GM21528 (cell line): Measurements from ENCODE around the gene ASB4.
"Not testable (repeated sequence)": the region's sequence is repeated elsewhere in the genome, so short reads cannot be mapped to it uniquely, and the experiment has no call there.

Experiments
- ATAC-seq: cut with Tn5 transposase; IDR thresholded peaks from one replicate; pipeline ENCODE4 v1.9.1; 2021; ENCODE audit warnings: mild to moderate bottlenecking, moderate library complexity; ENCODE audit not compliant: unreplicated experiment, low FRiP score

Gene ASB4, protein sequence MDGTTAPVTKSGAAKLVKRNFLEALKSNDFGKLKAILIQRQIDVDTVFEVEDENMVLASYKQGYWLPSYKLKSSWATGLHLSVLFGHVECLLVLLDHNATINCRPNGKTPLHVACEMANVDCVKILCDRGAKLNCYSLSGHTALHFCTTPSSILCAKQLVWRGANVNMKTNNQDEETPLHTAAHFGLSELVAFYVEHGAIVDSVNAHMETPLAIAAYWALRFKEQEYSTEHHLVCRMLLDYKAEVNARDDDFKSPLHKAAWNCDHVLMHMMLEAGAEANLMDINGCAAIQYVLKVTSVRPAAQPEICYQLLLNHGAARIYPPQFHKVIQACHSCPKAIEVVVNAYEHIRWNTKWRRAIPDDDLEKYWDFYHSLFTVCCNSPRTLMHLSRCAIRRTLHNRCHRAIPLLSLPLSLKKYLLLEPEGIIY

DNA sequence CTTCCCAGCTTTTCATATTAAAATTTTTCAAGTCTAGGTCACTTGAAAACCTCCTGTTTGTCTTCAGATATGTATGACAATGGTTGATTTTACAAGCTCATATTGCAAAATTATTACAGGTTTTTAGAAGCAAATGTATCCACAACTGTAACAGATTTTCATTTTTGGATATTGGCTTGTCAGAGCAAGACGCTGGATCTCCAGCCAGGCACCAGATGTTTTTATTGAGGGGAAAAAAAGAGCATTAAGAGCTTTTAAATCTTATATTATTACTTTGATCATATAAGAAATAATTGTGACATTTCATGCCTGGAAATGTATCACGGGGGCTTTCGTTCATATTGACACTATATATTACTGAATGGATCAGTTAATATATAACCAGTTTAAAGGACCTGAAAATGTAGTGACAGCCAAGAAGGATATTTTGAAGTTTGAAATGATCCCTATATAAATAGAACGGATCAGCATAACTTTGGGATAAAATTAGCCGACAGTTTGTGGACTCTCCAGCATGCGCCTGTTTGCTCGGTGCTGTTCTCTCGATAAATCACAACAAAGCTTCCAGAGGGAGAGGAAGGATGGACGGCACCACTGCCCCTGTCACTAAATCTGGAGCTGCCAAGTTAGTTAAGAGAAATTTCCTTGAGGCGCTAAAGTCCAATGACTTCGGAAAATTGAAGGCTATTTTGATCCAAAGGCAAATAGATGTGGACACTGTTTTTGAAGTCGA, at the start of gene ASB4:
ASB4 (plus strand) TSS at position 553 of the 733 bp plus-strand sequence; CDS start at position 582, 29 bp downstream.
- ATAC-seq, result no peak

DNA sequence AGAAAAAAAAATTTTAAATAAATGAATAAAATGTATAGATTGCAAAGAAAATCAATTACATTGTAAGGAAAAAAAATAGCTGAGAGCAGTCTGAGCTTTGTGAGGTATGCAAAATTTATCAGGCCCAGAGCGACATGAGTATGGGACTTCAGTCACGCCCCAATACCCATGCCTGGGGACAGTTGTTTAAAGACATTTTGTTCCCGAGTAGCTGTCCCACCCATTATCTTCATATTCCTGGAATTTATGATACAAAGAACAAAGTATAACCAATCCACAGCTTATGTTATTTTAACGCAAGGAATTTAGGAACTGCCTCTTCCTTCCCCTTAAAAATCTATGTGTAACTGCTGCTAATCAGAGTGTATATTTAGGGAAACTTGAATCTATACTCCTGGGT, 49.3 kb upstream of the ASB4 start:
- no peak for ATAC-seq

DNA sequence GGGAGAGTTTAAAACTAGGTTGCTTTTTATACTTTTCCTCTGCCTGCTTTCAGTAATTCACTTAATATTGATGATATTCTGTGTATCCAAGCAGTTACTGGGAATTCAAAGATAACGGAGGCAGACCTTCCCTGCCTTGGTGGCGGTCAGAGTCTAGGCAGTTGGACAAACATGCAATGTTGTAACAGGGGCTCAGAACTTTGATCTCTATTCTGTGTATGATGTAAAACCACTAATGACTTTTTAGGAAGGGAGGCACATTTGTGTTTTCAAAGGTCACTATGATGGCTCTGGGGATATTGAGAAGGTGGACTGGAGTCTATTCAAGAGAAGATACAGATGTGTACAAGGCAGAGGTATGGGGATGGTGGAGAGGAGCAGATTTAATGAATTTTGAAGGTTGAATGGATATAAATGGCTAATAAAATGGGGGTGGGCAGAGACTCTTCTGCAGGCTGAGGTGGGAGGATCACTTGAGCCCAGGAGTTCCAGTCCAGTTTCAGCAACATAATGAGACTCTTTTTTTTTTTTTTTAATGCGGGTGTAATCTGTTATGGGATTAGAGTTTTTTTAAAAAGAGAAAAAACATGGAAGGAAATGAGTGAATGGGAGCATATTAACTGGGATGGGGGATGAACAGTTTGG, 45.2 kb upstream of the ASB4 start:
- ATAC-seq, result no peak

DNA sequence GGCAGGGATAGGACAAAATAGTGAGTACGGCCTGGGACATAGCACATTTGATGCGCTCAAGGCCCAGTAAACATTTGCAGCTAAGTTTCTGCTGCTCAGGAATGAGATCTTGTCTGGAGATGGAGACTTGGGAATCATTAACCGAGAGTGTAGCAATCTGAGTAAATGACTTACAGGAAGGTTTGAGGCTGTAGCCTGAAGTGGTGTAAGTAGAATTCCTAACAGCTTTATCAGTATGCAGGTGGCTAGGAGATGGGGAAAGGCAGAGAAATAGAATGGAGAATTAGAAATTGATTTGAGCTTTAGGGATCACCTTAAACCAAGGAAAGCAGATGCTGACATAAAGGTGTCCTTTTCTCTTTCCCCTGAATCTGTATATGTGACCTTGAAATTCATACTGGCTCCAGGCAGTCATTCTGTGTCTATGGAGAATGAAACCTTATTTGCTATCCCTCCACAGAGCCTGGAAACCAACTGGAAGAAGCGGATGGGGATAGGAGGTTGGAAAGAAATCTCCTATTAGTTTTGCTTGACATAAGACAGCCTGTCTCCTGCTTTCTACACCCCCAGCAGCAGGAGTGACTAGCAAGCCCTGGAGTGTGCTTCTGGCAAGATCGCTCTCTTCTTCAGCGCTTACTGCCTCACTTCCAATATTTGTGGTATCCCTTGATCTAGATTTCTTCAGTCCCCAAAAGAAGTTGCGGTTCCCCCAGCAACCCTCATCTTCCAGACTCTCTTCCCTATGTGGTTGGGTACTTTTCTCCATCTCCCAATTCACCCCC, 44.5 kb upstream of the ASB4 start:
- no peak for ATAC-seq

DNA sequence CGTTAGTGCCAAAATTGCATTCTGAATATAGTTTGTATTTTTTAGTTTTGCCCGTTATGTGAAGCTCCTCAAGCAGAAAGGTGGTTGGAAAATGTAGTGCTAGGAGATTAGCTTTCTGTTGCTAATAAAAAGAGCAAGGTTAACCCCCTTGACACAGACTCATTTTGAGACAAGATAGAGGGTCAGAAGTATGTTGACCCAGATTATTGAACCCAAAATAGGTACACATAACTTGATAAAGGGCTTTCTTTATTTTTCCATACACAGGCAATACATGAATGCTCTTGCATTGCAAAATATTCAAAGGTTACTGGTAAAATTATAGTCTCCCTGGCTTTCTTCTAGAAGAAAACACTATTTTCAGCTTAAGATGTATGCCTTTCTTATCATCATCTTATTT, 40.9 kb upstream of the ASB4 start:
- no peak for ATAC-seq

DNA sequence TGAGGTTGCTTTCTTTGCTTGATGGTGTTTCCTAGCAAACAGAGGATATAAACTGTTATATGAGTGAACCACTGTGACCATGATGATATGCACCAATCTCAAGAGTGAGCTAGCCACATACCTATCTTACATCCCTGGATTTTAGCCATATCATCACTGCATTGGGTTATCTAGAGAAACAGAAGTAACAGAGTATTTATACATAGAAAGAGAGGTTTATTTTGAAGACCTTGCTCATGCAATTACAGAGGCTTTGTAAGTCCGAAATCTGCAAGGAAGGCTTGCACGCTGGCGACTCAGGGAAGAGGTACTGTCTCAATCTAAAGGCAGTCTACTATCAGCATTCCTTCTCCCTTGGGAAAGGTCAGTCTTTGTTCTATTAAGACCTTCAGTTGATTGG, 39.1 kb upstream of the ASB4 start:
- ATAC-seq, result no peak

DNA sequence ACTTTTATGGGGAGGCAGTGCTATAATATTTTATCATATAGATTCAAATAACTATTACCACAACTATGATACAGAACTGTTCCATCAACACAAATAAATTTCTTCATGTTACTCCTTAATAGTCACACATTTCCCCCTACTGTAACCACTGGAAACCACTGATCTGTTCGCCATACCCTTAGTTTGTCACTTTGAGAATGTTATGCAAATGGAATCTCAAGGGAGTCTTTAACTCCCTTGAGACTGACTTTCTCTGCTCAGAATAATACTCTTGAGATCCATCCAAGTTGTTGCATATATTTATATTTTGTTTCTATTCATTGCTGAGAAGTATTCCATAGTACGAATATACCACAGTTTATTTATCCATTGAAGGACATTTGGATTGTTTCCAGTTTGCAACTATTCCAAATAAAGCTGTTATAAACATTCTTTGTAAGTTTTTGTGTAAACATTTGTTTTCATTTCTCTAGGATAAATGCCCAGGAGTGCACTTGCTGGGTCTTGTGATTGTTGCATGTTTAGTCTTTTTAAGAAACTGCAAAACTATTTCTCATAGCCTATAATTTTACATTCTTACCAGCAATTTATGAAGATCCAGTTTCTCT, 31.2 kb upstream of the ASB4 start:
- ATAC-seq, result no peak

DNA sequence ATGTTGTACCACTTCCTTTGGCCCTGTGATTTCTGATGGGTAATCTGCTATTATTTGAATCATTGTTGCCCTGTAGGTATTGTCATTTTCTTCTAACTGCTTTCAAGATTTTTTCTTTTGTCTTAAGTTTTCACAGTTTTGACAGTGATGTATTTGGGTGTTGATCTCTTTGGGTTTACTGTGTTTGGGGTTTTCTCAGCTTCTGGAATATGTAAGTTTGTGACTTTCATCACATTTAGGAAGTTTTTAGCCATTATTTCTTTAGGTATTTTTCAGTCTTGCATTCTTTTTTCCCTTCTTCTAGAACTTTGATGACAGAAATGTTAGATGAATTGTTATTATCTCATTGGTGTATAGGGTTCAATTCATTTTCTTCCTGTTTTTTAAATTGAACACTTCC, 27.8 kb upstream of the ASB4 start:
- ATAC-seq, result no peak

DNA sequence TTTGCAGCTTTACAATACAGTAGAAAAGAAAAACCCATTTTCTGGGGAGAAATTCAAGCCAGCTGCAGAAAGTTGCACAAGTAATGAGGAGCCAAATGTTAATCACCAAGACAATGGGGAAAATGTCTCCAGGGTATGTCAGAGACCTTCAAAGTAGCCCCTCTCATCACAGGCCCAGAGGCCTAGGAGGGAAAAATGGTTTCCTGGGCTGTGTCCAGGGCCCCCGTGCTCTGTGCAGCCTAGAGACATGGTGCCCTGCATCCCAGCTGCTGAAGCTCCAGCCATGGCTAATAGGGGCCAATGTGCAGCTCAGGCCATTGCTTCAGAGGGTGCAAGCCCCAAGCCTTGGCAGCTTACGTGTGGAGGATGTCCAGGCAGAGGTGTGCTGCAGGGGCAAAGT, 25.1 kb upstream of the ASB4 start:
- not testable (repeated sequence) for ATAC-seq

DNA sequence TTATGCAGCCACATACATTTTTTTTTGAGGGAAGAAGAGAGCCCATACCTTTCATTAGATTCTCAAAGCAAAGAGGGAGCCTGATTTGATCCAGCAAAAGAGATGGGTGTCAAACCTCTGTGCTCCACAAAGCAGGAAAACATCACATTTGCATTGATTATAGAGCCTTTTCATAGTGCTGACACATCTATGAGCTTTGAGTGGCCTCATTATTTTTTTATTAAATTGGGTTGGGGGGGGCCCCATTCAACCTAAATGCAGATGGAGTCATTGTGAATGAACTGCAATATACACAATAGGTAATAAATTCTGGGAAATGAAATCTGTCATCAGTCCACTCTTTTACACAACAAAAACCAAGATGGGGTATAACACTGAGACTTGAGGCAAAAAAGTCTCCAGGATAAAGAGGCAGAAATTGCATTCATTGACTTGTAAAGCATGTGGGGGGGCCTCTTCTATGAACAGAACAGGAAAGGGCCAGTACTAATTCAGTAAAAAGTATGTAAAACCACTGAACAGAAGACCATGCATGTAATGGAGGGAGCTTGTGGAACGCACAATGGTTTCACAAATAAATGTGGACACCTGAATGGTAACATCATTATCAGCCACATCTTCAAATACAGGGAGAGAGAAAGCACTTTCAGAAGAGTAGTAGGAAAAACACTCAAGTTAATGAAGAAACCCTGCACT, 17.7 kb upstream of the ASB4 start:
- no peak for ATAC-seq

DNA sequence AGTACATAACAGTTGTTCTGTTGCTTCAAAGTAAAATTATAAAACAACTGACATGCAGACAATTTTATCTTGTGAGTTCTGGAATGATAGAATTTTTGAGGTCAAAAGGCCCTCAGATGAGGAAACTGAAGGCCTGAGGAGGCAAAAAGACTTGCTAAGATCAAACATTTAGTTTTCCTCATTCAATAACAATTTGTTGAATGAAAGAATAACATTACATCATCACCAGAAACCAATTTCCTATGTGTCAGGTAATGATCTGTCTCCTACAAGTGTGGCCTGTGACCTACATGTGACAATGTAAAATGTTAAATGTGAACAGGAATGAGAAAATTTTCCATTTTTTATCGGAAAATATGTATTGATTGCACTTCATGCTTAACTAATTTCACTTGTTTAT, 16.6 kb upstream of the ASB4 start:
- no peak for ATAC-seq

DNA sequence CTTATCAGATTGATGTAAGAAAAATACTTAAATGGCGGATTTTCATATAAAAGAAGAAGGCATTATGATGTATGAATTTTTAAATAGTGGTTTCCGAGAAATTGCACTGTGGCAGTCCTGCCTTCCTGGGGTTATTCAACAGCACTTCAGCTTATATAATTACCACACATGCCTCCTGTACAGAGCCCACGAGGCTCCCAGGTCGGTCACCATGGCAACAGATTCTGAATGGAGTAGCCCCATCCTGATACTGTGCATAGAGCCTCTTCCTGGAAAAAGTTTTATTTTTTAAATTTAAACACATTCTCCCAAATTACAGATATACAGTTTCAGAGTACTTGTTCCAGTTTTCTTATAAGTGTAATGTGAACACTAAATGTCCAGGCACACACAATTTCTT, 15.9 kb upstream of the ASB4 start:
- no peak for ATAC-seq

DNA sequence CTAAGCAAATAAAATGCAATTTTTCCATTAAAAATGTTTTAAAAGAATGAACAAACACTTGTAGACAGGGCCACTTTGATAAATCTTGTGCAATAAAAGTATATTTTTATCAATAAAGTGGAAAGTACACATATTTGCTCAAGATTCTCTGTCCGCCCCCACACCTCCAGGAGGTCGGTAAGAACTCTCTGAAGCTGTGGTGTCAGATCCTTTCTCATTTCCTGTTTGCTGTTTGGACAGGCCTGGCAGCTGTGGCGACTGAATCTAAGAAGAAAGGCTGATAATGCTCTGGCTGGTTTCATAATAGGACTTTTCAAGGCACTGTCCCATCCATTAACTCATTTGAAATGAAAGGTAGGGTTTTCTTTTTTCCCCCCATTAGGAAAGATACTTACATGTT, 15.3 kb upstream of the ASB4 start:
- ATAC-seq, result peak; percentile 97

DNA sequence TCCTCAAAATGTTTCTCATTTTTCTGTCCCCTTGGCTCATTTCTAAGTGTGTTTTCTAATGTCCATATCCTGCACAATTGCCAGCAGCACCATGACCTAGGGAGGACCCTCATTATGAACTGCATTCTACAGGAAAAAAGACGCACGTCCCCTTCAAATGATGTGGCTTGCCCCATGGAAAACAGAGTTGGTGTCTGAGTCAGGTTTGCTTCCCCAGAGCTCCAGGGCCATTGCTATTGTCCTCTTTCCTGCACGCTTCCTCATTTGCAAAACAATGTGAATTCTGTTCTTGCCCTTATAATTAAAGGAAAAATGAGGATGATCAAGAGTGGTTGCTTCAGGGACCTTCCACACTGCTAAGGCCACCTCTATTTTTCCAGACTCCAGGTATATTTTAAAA, 14.7 kb upstream of the ASB4 start:
- ATAC-seq, result no peak

DNA sequence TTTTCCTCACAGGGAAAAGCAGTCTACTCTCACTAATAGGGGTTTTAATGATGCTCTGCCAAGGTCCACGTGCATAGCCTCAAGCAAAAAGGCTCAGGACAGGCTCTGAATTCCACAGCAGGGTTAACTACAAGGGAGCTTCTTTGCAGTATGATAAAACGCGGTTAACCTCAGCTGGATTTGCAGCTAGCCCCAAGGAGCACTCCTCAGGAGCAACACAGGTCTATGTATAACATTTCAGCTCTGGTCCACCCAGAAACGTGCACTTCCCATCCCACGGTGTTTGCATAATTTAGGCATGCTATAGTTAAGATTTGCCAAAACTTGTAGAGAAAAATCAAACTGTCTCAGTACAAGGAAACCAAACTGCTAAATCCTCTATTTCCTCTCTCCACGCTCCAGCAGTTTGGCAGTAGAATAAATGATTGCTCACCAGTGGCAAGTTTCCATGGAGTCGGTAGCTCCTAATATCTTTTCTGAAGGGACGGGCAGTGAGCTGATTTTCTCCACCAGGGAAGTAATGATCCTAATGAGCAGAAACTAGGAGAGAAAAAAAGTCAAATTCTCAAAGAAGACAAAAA, 13.1 kb upstream of the ASB4 start:
- no peak for ATAC-seq

DNA sequence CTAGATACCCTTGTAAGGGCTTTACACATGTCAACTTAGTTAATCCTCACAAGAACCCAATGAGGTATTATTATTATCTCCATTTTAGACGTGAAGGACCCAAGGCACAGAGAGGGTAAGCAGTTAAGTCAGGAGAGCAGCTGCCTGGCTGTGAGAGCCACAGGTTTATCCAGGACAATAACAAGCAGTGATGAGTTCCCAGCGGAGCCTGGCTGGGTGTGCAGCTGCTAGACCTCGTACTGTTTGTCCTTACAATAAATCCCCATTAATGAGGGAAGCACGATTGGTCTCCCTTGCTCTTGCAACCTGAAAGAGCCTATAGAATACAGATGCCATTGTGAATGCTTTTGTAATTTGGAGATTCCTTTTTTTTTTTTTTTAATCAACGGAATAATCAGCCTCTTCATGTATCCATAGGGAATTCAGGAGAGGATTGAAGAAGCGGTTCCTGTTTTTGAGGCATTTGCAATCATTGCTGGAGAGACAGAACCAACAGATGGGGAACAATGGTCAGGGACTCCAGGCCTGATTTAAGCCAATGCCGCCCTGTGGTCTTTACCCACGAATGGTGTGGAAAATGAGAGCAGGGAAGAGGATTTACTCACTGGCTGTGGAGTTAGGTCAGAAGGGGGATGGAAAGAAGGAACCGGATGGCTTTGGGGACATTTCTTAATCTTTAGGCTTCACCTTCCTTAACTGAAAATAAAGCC, 12.3 kb upstream of the ASB4 start:
- no peak for ATAC-seq

DNA sequence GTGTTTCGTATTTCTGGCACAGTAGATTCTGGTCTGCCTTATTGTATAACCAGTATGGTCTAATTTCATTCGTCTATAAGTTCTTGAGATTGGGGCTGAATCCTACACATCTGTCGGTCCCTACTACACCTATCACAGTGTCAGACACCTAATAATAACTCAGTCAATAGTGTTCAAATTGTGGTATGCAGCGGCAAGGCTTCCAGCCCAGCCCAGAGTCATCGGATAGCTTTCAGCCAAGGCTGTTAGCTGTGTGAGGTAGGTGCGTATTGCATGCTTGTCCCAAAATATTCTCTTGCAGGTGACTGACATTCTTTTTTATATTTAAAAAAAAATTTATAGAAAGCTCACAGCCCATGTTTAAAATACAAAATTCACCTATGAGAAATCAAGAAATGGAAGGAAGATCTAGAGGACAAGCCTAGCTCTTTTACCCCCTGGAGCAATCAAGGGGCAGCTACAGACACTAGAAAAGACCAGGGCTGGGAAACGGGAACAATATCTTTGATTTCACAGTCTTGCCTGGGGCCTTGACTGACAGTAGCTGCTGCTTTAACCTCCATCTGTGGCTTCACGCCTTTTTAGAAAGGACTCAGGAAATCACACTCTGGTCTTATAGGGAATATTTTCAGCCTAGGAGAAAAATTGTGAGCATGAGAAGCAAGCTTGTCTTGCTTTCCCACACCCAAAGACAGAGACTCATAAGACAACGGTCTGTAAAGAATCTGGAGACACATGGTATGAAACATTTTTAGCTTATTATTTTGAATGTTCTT, 9.5 kb upstream of the ASB4 start:
- no peak for ATAC-seq
